IPS-15b (cell line): ENCODE results near the gene GBF1.

ENCODE experiments used
- H3K27me3 ChIP-seq: one replicate; pipeline ENCODE4 v1.6.1; 2013; ENCODE audit warnings: low read length; ENCODE audit not compliant: control insufficient read depth, insufficient read depth
- H3K36me3 ChIP-seq: one replicate; pipeline ENCODE4 v1.6.1; 2013; ENCODE audit warnings: low read length; ENCODE audit not compliant: control insufficient read depth, insufficient read depth
- H3K4me1 ChIP-seq: one replicate; pipeline ENCODE4 v1.6.1; 2013; ENCODE audit warnings: mild to moderate bottlenecking, low read length; ENCODE audit not compliant: control insufficient read depth, insufficient read depth
- H3K4me3 ChIP-seq: one replicate; pipeline ENCODE4 v1.5.1; 2013; ENCODE audit warnings: low read depth, low read length
- H3K9ac ChIP-seq: one replicate; pipeline ENCODE4 v1.6.1; 2013; ENCODE audit warnings: low read depth, mild to moderate bottlenecking, low read length
- H3K9me3 ChIP-seq: one replicate; pipeline ENCODE4 v1.6.1; 2013; ENCODE audit warnings: mild to moderate bottlenecking, low read length; ENCODE audit not compliant: control insufficient read depth, insufficient read depth

GBF1 gene

GRCh38 chr10:102279104-102279503 is 33.8 kb downstream of the GBF1 start:
- no peaks in the 10 kb centered on the region for H3K27me3 ChIP-seq
- no peaks in the 10 kb centered on the region for H3K9me3 ChIP-seq
- H3K9ac ChIP-seq = no peak overlapping the region
- H3K4me1 ChIP-seq = no peaks in the 10 kb centered on the region
- H3K4me3 ChIP-seq = no peak overlapping the region
- H3K36me3 ChIP-seq = no peaks in the 10 kb centered on the region

- Histone ChIP-seq H3K4me3 (no peak overlapping the region), H3K9me3 (no peaks in the 10 kb centered on the region), H3K36me3 (no peaks in the 10 kb centered on the region), H3K27me3 (no peaks in the 10 kb centered on the region), H3K4me1 (no peaks in the 10 kb centered on the region), H3K9ac (no peak overlapping the region)
Observed at GRCh38 chr10:102280397-102281101, 35.2 kb downstream of the GBF1 start.

GRCh38 chr10:102281102-102281487 is 35.8 kb downstream of the GBF1 start:
- Histone ChIP-seq H3K9ac (no peak overlapping the region), H3K9me3 (no peaks in the 10 kb centered on the region), H3K4me1 (no peaks in the 10 kb centered on the region), H3K36me3 (no peaks in the 10 kb centered on the region), H3K27me3 (no peaks in the 10 kb centered on the region), H3K4me3 (no peak overlapping the region)

GRCh38 chr10:102283488-102283887 is 38.2 kb downstream of the GBF1 start:
- Histone ChIP-seq H3K9me3 (no peaks in the 10 kb centered on the region), H3K9ac (no peak overlapping the region), H3K27me3 (no peaks in the 10 kb centered on the region), H3K4me3 (no peak overlapping the region), H3K36me3 (no peaks in the 10 kb centered on the region), H3K4me1 (no peaks in the 10 kb centered on the region)

- Histone ChIP-seq H3K4me1 (no peaks in the 10 kb centered on the region), H3K27me3 (no peaks in the 10 kb centered on the region), H3K9me3 (no peaks in the 10 kb centered on the region), H3K9ac (no peak overlapping the region), H3K4me3 (no peak overlapping the region), H3K36me3 (no peaks in the 10 kb centered on the region)
Observed at GRCh38 chr10:102283890-102284289, 38.6 kb downstream of the GBF1 start.

GRCh38 chr10:102284531-102284930 is 39.2 kb downstream of the GBF1 start:
- Histone ChIP-seq H3K4me3 (no peak overlapping the region), H3K9me3 (no peaks in the 10 kb centered on the region), H3K36me3 (no peaks in the 10 kb centered on the region), H3K4me1 (no peaks in the 10 kb centered on the region), H3K9ac (no peak overlapping the region), H3K27me3 (no peaks in the 10 kb centered on the region)

- H3K4me1 ChIP-seq = no peaks in the 10 kb centered on the region
- H3K27me3 ChIP-seq = no peaks in the 10 kb centered on the region
- H3K9me3 ChIP-seq = no peaks in the 10 kb centered on the region
Observed at GRCh38 chr10:102285133-102285532, 39.8 kb downstream of the GBF1 start.

GRCh38 chr10:102286216-102286615 is 40.9 kb downstream of the GBF1 start:
- H3K4me1 ChIP-seq = no peaks in the 10 kb centered on the region
- no peaks in the 10 kb centered on the region for H3K36me3 ChIP-seq
- no peak overlapping the region for H3K4me3 ChIP-seq
- no peak overlapping the region for H3K9ac ChIP-seq
- H3K27me3 ChIP-seq = no peaks in the 10 kb centered on the region
- no peaks in the 10 kb centered on the region for H3K9me3 ChIP-seq

More at GRCh38 chr10:102285133-102285532, 39.8 kb downstream of the GBF1 start:
- Histone ChIP-seq H3K36me3 (no peaks in the 10 kb centered on the region), H3K9ac (no peak overlapping the region), H3K4me3 (no peak overlapping the region)

GRCh38 chr10:102287538-102287937 is 42.2 kb downstream of the GBF1 start:
- no peaks in the 10 kb centered on the region for H3K36me3 ChIP-seq
- no peak overlapping the region for H3K9ac ChIP-seq
- no peaks in the 10 kb centered on the region for H3K9me3 ChIP-seq
- no peaks in the 10 kb centered on the region for H3K27me3 ChIP-seq
- no peak overlapping the region for H3K4me3 ChIP-seq
- H3K4me1 ChIP-seq = no peaks in the 10 kb centered on the region

GRCh38 chr10:102287991-102288390 is 42.7 kb downstream of the GBF1 start:
- Histone ChIP-seq H3K4me1 (no peaks in the 10 kb centered on the region), H3K9me3 (no peaks in the 10 kb centered on the region), H3K9ac (no peak overlapping the region), H3K36me3 (no peaks in the 10 kb centered on the region), H3K27me3 (no peaks in the 10 kb centered on the region), H3K4me3 (no peak overlapping the region)

GRCh38 chr10:102289356-102289755 is 44.0 kb downstream of the GBF1 start:
- no peak overlapping the region for H3K4me3 ChIP-seq
- H3K9me3 ChIP-seq = no peaks in the 10 kb centered on the region

GRCh38 chr10:102289840-102290239 is 44.5 kb downstream of the GBF1 start:
- Histone ChIP-seq H3K36me3 (no peaks in the 10 kb centered on the region), H3K27me3 (no peaks in the 10 kb centered on the region), H3K9ac (no peak overlapping the region), H3K4me3 (no peak overlapping the region), H3K9me3 (no peaks in the 10 kb centered on the region), H3K4me1 (no peaks in the 10 kb centered on the region)

More at GRCh38 chr10:102289356-102289755, 44.0 kb downstream of the GBF1 start:
- Histone ChIP-seq H3K27me3 (no peaks in the 10 kb centered on the region), H3K36me3 (no peaks in the 10 kb centered on the region), H3K9ac (no peak overlapping the region), H3K4me1 (no peaks in the 10 kb centered on the region)
